Activated CD4-positive, alpha-beta memory T cell treated with anti-CD3 and anti-CD28 coated beads, Interleukin-2, amount 10 ng/mL, durations not matched to agents 7 days and 5 days (primary cell): ENCODE measurements around the gene CIB4. TPM values are rescaled to one million over a fixed set of nuclear protein-coding genes. Genes with fewer than 3 reads are reported as not detected.

Source experiments
- CTCF ChIA-PET: fragments of 350-600 bp; sonication (Branson Sonifier 250); formaldehyde crosslinking; loops from one replicate; lab custom pipeline; 2021; ENCODE audit warnings: antibody characterized with exemption, inconsistent platforms; lab: Charles Lee
- POLR2A ChIA-PET: fragments of 350-600 bp; sonication (Branson Sonifier 250); formaldehyde crosslinking; loops from one replicate; lab custom pipeline; 2021; ENCODE audit warnings: antibody characterized with exemption; lab: Charles Lee
- DNase-seq: peaks from one replicate; pipeline ENCODE4 v3.0.0-alpha.2; 2020
- H3K27ac Mint-ChIP-seq: one replicate; pipeline ENCODE4 v1.8.0; 2021; ENCODE audit warnings: mild to moderate bottlenecking, mixed read lengths
- H3K27me3 Mint-ChIP-seq: one replicate; pipeline ENCODE4 v1.8.0; 2021; ENCODE audit warnings: mixed read lengths
- H3K36me3 Mint-ChIP-seq: one replicate; pipeline ENCODE4 v1.8.0; 2021; ENCODE audit warnings: low read depth, mixed read lengths
- H3K4me1 Mint-ChIP-seq: one replicate; pipeline ENCODE4 v1.8.0; 2021; ENCODE audit warnings: mixed read lengths
- H3K4me3 Mint-ChIP-seq: one replicate; pipeline ENCODE4 v1.8.0; 2021; ENCODE audit warnings: mild to moderate bottlenecking, mixed read lengths
- H3K9me3 Mint-ChIP-seq: one replicate; pipeline ENCODE4 v1.8.0; 2021; ENCODE audit warnings: mixed read lengths
- total RNA-seq, 2 experiments: library from RNA; stranded (reverse); gene quantifications; one replicate each; pipeline ENCODE4 v1.2.3, GENCODE V29; 2021

CIB4 gene
- total RNA-seq, 2 experiments from 2014 or later: not detected

DNA sequence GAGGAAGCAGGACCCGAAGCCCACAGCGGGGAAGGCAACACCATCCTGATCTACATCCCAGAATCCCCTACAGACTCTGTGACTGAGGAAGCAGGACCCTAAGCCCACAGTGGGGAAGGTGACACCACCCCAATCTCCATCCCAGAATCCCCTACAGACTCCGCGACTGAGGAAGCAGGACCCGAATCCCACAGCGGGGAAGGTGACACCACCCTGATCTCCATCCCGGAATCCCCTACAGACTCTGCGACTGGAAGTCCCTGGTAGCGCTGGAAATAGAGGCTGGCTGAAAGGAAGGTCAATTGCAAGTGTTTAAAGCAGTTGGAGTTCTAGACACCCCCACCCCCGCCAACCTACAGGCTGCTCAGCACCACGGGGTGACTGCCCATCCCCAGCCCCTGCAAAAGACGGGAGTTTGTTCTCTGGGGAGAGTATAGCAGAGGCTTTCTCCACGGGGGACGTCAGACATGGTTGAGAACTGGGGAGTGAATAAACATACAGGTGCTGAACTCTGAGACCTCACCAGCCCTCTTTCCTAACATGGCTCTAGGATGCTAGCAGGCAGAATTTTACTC is 21.0 kb downstream of the CIB4 start:
- CTCF ChIA-PET: no interaction called here
- H3K4me3 Mint-ChIP-seq: no peak overlapping the region
- H3K4me1 Mint-ChIP-seq: no peaks in the 10 kb centered on the region
- POLR2A ChIA-PET: no interaction called here
- no peaks in the 10 kb centered on the region for H3K9me3 Mint-ChIP-seq
- no peaks in the 10 kb centered on the region for H3K36me3 Mint-ChIP-seq
- no peak for DNase-seq
- peaks cover 16% of the 10 kb centered on the region for H3K27me3 Mint-ChIP-seq
- no peak overlapping the region for H3K27ac Mint-ChIP-seq

DNA sequence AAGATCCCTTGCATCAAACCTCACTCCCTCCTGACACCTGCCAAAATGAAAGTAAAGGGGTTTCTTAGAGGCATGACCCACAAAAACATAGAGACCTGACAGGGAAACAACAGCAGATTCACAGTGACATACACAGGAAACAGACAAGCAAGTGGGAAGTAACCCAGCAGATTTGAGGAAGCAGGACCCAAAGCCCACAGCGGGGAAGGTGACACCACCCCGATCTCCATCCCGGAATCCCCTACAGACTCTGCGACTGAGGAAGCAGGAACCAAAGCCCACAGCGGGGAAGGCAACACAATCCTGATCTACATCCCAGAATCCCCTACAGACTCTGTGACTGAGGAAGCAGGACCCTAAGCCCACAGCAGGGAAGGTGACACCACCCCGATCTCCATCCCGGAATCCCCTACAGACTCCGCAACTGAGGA is 21.6 kb downstream of the CIB4 start:
- no peak overlapping the region for H3K27ac Mint-ChIP-seq
- no peaks in the 10 kb centered on the region for H3K9me3 Mint-ChIP-seq
- CTCF ChIA-PET: no interaction called here
- H3K27me3 Mint-ChIP-seq: peaks cover 16% of the 10 kb centered on the region
- no peak overlapping the region for H3K4me3 Mint-ChIP-seq
- no peak for DNase-seq
- H3K4me1 Mint-ChIP-seq: no peaks in the 10 kb centered on the region
- POLR2A ChIA-PET: no interaction called here
- no peaks in the 10 kb centered on the region for H3K36me3 Mint-ChIP-seq

DNA sequence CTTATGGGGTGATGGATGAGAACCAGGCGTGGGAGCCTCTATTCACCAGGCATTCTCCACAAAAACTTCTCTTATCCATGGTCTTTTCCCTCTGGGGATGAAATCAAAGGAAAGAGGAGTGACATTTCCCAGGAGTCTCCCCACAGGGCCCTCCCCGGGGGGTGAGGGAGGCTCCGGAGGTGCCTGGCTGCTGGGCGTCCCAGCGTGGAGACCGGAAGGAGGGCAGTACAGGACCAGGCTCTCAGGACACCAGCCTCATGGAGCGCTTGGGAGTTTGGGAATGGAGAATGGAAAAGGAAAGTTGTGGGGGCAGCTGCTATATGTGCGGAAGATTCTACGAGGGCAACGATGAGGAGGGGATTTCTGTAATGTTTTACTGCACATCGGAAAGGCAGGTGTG is 22.1 kb downstream of the CIB4 start:
- Mint-ChIP-seq H3K36me3 (no peaks in the 10 kb centered on the region), H3K4me1 (no peaks in the 10 kb centered on the region), H3K27ac (no peak overlapping the region), H3K9me3 (no peaks in the 10 kb centered on the region), H3K27me3 (peaks cover 16% of the 10 kb centered on the region), H3K4me3 (no peak overlapping the region)
- CTCF ChIA-PET: no interaction called here
- POLR2A ChIA-PET: no interaction called here
- no peak for DNase-seq

- H3K27ac Mint-ChIP-seq: no peak overlapping the region
Observed at GRCh38 chr2:26618611-26619010, 22.6 kb downstream of the CIB4 start.

DNA sequence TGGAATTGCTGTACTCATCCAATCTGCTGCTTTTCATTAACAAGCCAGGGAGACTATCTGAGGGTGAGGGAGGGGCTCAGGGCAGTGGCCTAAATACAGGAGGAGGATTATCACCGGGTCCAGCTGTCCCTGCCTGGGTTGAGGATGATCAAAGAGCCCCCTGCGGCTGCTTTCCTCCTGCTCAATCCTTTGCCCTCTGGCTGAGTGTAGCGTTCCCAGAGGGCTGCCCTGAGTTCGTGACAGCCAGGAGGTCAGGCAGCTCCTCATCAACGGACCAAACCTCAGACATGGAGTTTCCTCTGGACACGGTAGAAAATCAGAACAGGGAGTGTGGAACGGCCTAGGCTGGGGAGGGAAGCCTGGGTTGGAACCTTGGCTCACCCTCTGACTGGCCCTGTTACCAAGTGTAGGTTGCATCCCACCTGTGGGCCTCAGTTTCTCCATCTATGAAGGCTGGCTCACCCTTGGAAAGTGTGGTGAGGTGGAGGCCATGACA is 23.5 kb downstream of the CIB4 start:
- H3K9me3 Mint-ChIP-seq: no peaks in the 10 kb centered on the region
- no peak overlapping the region for H3K4me3 Mint-ChIP-seq
- no peak for DNase-seq
- no peaks in the 10 kb centered on the region for H3K4me1 Mint-ChIP-seq
- CTCF ChIA-PET: no interaction called here
- no peak overlapping the region for H3K27ac Mint-ChIP-seq
- POLR2A ChIA-PET: interaction anchor here (0.7 kb wide), 1 partner anchor 630 kb away, joined by 3 read pairs; no protein-coding TSS in a partner anchor
- peaks cover 16% of the 10 kb centered on the region for H3K27me3 Mint-ChIP-seq
- H3K36me3 Mint-ChIP-seq: no peaks in the 10 kb centered on the region

More at GRCh38 chr2:26618611-26619010, 22.6 kb downstream of the CIB4 start:
- ChIA-PET POLR2A (no interaction called here), CTCF (no interaction called here)
- Mint-ChIP-seq H3K9me3 (no peaks in the 10 kb centered on the region), H3K36me3 (no peaks in the 10 kb centered on the region), H3K27me3 (peaks cover 16% of the 10 kb centered on the region), H3K4me3 (no peak overlapping the region), H3K4me1 (no peaks in the 10 kb centered on the region)
- DNase-seq: no peak

DNA sequence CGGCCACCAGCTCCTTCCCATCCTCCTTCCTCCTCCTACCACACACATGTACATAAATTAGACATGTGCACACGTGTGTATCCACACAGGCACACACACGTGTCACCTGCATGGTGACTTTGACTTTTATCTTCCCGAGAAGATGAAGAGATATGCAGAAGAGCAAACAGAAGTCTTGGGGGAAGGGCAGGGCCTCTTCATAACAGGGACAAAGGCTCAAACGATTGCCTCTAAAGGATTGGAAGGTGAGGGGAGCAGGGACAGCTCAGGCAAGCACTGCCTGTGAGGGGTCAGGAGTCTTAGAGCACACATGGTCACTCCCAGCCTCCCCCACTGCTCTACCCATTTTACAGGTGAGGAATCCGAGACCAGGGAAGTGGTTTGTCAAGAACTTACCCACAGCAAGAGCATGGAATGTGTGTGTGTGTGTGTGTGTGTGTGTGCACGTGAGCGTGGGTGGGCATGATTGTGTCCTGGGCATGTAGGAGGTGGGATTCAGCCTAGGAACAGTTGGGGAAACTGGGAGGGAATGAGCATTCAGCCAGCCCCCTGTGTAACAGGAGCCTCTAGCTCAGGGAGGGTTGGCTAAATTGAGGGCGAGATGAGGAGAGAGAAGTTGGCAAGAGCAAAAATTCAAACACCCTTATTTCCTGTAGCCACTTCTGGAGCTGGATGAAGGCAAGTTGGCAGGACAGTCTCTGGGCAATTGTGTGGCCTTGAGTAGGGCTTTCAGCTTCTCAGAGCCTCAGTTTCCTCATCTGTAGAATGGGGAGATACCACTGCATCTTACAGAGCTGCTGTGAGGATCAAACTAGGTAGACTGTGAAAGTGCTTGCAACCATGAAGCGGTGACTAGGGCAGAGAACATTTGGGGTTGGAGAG is 24.2 kb downstream of the CIB4 start:
- H3K27me3 Mint-ChIP-seq: peaks cover 14% of the 10 kb centered on the region
- POLR2A ChIA-PET: interaction anchor here (0.7 kb wide), 1 partner anchor 631 kb away, joined by 3 read pairs; no protein-coding TSS in a partner anchor
- H3K4me1 Mint-ChIP-seq: no peaks in the 10 kb centered on the region
- H3K4me3 Mint-ChIP-seq: no peak overlapping the region
- DNase-seq: no peak
- H3K9me3 Mint-ChIP-seq: no peaks in the 10 kb centered on the region
- no peak overlapping the region for H3K27ac Mint-ChIP-seq
- H3K36me3 Mint-ChIP-seq: no peaks in the 10 kb centered on the region
- CTCF ChIA-PET: no interaction called here

DNA sequence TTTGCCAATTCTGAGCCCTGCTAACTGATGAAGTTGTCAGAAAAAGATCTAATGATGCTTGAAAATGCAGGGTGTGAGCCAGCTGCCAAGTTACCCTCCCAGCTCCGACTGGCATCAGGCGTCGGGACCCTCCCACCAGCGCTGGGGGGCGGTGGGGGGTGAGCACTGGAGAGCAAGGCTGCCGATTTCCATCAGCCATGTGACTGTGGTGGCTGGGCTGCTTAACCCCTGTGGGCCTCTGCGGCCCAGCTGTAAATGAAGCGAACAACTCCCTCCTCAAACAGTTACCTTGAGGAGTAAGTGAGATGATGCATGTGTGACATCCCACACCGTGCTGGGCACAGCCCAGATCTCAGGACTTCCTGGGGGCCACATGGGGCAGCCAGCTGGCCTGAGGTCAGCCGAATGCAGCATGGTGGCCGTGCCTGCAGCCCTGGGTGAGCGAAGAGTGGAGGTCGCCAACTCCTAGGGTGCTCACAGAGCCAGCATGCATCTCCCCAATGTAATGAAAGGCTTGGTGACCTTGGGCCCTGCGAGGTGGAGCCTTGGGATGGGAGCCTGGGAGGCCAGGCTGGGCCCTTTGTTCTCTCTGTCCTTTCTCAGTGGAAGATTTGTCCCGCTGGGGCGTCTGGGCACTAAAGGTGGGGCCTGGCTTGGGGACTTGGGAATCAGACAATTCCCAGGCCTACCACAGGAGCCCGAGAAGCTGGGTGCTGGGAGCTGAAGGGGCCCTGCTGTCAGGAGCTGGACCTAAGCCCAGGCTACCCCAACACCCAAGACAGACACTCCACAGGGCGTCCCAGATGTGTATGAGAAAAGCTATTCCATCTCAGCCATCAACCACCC is 25.1 kb downstream of the CIB4 start:
- peaks cover 14% of the 10 kb centered on the region for H3K27me3 Mint-ChIP-seq
- no peaks in the 10 kb centered on the region for H3K9me3 Mint-ChIP-seq
- CTCF ChIA-PET: no interaction called here
- H3K27ac Mint-ChIP-seq: no peak overlapping the region
- no peak for DNase-seq
- POLR2A ChIA-PET: no interaction called here
- H3K4me1 Mint-ChIP-seq: no peaks in the 10 kb centered on the region
- no peak overlapping the region for H3K4me3 Mint-ChIP-seq
- H3K36me3 Mint-ChIP-seq: no peaks in the 10 kb centered on the region

DNA sequence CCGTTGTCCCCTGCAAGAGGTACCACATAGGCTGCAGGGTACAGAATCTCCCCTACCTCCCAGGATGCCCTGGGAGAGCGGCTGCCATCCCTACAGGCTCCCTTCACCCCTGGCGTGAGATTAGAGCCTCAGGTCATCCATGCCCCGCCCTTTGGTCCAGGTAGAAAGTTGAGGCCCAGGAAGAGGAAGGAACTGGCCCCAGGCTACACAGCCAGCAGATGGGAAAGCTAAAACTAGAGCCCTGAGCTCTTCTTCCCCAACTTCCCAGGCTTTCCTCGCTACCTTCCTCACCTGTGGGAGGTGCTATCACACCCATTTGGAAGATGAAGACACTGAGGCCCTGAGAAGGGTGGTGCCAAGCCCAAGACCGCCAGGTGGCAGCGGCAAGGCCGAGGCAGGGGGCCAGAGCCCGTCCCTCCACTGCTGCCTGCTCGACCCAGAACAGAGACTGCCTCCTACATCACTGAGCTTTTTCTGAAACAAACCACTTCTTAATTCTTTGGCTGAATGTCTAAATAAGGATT is 25.8 kb downstream of the CIB4 start:
- Mint-ChIP-seq H3K4me1 (peaks cover under 1% of the 10 kb centered on the region), H3K4me3 (no peak overlapping the region), H3K9me3 (no peaks in the 10 kb centered on the region), H3K27me3 (peaks cover 12% of the 10 kb centered on the region), H3K36me3 (no peaks in the 10 kb centered on the region), H3K27ac (no peak overlapping the region)
- ChIA-PET CTCF (no interaction called here), POLR2A (no interaction called here)
- no peak for DNase-seq

DNA sequence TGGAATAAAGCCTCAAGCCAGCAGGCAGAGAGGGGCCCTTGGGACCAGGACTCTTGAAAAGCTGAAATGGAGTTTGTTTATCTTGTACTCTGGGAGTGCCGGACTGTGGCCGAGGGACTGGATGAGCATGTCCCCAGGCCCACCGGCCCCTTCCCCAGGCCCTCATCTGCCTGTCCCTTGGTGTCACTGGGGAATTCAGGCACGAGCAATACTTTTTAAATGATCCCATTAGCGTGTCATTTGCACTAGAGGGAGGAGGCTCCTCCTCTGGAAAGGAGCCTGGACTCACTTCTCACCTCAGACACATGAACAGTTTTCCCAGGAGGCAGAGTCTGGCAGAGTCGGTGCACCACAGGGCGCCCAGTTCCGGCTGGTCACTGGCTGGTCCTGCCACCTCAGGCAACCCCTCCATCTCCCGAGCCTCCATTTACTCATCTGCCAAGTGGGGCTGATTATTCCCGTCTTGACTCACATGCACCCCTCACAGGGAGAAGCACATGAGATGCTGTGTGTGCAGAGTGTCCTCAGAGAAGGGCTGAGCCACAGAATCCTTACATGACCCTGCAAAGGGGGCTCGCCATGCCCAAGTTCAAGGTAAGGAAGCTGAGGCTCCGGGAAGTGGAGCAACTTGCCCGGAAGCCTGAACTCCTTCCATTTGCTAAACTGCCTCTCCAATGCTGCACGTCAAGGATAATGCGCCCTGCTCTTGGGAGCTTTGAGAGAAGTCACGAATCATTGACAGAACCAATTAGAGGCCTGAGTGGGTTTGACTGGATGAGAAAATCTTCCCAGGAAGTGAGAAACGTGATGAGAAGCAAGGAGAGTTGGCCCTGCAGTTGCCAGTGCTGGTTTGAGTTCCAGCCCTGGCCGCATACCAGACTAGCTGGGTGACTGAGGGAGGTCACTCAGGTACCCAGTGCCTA is 26.7 kb downstream of the CIB4 start:
- Mint-ChIP-seq H3K36me3 (no peaks in the 10 kb centered on the region), H3K27ac (no peak overlapping the region), H3K27me3 (peaks cover 13% of the 10 kb centered on the region), H3K4me1 (peaks cover 2% of the 10 kb centered on the region), H3K4me3 (no peak overlapping the region), H3K9me3 (no peaks in the 10 kb centered on the region)
- CTCF ChIA-PET: no interaction called here
- DNase-seq: no peak
- POLR2A ChIA-PET: no interaction called here

DNA sequence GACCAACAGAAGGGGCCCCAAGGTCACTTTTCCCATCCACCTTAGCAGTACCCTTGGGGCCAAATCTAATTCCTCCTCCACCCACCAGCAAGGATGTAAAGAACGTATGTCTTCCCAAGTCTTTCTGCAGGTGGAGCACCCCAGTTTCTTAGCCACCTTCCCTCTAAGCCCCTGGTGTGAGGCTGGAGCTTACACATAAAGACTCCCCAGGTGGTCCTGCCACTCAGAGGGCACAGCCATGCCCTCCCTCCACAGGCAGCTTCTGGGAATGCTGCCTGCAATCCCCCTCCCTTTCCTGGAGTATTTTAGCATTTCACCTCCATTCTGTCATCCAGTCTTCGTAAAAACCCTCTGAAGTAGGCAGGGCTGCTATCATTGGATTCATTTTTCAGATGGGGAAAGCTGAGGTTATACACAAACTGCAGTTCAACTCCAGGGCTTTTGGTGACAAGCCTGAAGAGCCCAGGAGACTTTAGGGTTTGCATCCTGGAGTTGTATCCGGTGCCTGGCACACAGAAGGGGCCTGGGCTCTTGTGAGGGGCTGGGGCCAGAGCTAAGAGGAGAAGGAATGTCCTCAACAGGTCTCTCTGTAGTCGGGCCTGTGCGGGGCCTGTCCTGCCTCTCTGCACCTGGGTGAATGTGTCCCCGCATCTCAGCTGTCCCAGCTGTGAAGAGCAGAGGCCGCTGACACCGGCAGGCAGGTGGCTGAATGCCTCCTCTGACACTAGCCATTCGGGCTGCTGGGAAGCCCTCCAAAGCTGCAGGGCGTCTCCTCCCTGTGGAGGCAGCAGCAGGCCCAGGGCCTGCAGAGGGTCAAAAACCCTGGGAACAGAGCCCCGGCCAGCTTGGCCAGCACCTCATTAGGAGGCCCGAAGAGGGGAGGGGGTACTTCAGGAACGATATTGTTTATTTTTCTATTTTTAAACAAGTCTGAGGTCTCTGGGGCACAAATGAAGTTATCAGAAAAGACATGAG is 27.6 kb downstream of the CIB4 start:
- no peak for DNase-seq
- Mint-ChIP-seq H3K9me3 (no peaks in the 10 kb centered on the region), H3K27ac (no peak overlapping the region), H3K4me3 (no peak overlapping the region), H3K36me3 (no peaks in the 10 kb centered on the region), H3K27me3 (peaks cover 13% of the 10 kb centered on the region), H3K4me1 (peaks cover 2% of the 10 kb centered on the region)
- POLR2A ChIA-PET: no interaction called here
- CTCF ChIA-PET: no interaction called here

- Mint-ChIP-seq H3K36me3 (no peaks in the 10 kb centered on the region), H3K27ac (no peak overlapping the region), H3K9me3 (no peaks in the 10 kb centered on the region), H3K4me1 (peaks cover 2% of the 10 kb centered on the region), H3K4me3 (no peak overlapping the region), H3K27me3 (peaks cover 13% of the 10 kb centered on the region)
- no peak for DNase-seq
- ChIA-PET CTCF (no interaction called here), POLR2A (no interaction called here)
Observed at GRCh38 chr2:26612522-26613240, 28.5 kb downstream of the CIB4 start.
